Activated CD8-positive, alpha-beta memory T cell treated with anti-CD3 and anti-CD28 coated beads, Interleukin-2, amount 50 U/mL, for 48 hours (primary cell): ENCODE data around the gene FANCC.
"Not testable (repeated sequence)": the region's sequence is repeated elsewhere in the genome, so short reads cannot be mapped to it uniquely, and the experiment has no call there.

Source experiments
- DNase-seq: peaks from one replicate; pipeline ENCODE4 v3.0.0-alpha.2; 2020

The FANCC gene

GRCh38 chr9:95277509-95277908 lies 40.0 kb downstream of the FANCC start:
- DNase-seq = no peak

DNA sequence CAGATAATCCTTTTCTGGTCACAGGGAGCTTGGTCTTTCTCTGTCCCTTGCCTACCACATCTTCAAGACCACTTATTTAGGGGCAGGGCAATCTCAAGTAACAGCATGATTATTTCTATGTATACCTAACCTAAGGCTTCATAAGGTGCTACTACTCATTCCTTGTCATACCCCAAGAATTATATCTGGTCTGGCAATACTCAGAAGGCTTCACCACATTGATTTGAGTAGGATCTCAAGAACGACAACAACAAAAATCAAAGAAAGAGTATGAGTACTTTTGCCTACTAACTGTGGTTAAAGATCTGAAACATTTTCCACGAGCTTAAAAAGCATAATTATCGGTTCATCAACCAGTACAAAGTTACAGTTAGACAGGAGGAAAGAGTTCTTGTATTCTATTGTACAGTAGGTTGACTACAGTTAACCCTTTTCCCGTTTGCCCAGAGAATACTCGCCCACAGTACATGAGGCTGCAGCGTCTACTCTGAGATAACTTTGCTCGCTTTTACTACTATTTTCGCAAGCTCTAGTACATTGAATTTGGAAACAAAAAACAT lies 41.0 kb downstream of the FANCC start:
- no peak for DNase-seq

GRCh38 chr9:95274160-95274559 lies 43.3 kb downstream of the FANCC start:
- DNase-seq = not testable (repeated sequence)

GRCh38 chr9:95273369-95274022 lies 44.0 kb downstream of the FANCC start:
- DNase-seq = no peak

DNA sequence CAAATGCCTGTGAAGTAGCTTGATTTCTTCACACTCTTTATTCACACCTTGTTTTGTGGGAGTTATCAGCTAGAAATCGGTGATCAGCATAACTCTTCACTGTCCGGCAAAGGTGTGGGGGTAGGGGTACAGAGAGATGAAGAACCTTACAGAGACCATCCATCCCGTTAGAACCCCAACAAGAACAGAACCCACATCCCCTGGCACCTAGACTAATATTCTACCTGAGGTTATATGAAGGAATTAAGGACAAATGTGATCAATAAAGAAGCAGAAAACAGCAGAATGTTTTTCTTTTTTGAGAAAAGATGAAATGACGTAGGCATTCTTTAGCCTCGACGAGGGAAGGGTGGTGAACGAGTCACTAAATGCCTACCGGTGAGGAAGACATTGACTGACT lies 44.7 kb downstream of the FANCC start:
- no peak for DNase-seq

GRCh38 chr9:95270790-95271189 lies 46.7 kb downstream of the FANCC start:
- no peak for DNase-seq

- not testable (repeated sequence) for DNase-seq
Measured at GRCh38 chr9:95269803-95270773, 47.4 kb downstream of the FANCC start.

- no peak for DNase-seq
Measured at GRCh38 chr9:95268681-95269080, 48.8 kb downstream of the FANCC start.

DNA sequence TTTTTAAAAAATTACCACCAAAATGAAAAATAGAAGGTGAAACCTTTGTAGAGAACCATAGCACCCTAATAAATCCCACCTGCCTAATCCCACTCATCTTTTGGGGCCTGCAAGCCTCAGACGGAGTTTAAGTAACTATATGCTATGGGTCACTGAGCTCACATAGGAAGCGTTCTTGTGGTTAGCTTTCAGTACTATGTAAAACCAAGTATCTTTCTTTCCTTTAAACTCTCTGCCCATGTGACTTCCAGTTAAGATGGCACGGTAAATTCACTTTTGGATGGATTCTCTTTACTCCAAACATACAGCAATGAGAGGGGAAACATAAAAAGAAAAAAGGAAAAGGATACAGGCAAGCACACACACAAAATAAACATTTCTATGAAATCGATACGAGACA lies 50.9 kb downstream of the FANCC start:
- DNase-seq = no peak

- DNase-seq = no peak
Measured at GRCh38 chr9:95265960-95266359, 51.5 kb downstream of the FANCC start.

DNA sequence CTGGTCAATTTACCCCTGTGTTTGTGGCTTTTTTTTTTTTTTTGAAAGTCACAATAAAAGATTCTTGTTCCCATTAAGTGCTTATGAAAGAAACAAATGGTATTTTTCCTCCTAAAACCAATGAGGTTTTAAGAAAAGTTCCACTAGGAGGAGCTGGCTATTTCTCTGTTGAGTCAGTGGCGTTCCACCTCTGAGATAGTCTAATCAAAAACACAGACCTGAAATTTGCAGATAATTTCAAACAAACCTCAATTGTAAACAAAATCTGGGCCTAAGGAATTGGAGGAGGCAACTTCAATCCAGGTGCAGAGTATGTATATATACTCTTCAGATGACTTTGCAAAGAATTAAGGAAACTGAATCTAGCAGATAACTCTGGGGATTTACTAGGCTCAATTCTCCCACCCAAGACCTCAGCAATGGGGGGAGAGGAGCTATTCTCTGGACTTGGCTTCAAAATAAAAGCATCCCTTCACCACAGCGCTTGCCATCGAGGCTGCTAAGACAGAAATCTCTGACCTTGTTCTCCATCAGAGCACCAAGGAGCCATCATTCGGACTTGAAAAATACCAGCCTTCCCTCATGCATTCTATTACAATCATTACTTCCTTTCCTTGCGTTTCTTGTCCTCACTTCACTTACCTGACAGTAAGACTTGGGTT lies 52.4 kb downstream of the FANCC start:
- DNase-seq = no peak

GRCh38 chr9:95261890-95262289 lies 55.6 kb downstream of the FANCC start:
- no peak for DNase-seq

DNA sequence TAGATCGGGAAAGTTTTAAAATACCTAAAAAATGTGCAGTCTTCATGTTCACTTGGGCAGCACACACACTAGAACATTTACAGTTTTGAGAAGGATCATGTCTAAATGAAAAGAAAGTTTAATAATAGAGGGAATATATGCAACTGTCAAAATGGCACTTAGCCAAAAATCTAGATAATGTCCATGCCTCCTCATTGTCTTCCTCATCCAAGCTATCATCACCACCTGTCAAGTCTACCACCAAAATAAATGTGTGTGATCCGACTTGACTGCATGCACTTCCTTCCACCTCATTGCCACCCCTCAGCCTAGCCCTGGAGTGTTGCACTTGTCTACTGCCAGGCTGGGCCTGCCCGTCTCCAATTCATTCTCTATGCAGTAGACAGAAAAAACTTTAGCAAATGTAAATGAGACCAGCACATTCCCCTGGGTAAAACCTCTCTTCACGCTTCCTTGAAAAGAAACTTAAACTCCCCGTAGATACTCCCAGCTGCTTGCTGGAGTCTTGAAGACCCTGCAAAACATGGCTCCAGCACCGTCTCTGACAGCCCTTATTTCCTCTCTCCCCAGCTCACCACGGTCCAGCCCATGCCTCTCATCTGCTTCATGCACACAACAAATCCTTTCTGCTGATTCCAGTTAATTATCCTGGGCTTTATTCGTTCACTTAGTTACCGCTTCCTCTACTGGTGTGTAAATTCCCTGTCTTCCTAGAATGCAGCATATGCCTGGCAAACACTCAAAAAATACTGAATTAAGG lies 66.9 kb downstream of the FANCC start:
- no peak for DNase-seq

- DNase-seq = no peak
Measured at GRCh38 chr9:95249986-95250385, 67.5 kb downstream of the FANCC start.

DNA sequence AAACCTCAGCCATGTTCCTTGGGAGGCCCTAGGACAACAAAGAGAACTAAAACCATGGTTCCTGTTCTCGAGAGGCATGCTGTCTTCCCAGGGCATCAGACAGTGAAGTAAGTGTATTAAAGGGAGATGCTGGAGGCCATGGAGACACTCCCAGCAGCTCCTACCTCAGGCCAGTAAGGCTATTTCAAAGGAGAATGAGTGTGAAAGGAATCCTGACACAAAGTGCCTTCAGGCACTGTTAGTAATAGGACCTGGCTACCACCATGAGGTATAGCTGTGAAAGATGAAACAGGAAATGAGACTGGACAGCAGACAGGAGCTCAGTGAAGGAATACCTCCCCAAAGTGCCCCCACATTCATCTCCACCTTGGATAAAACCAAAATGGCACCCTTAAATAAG lies 71.0 kb downstream of the FANCC start:
- DNase-seq = no peak

DNA sequence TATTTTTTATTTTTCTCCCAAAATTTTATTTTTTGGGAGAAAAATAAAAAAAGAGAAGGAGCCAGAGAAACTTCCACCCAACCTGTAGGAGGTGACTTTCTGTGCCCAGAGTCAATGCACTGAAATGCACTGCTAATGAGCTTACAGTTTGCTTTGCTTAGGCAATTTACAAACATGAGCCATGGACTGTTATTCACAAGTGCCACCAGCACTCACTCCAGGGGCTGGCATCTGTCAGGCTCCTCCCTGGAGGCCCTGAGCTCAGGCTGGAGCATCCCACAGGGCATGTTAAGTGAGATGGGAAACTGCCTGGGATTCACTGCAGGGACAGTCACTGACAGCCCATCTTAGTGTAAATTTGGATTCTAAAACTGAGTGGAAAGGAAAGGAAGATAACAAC lies 74.9 kb downstream of the FANCC start:
- no peak for DNase-seq

DNA sequence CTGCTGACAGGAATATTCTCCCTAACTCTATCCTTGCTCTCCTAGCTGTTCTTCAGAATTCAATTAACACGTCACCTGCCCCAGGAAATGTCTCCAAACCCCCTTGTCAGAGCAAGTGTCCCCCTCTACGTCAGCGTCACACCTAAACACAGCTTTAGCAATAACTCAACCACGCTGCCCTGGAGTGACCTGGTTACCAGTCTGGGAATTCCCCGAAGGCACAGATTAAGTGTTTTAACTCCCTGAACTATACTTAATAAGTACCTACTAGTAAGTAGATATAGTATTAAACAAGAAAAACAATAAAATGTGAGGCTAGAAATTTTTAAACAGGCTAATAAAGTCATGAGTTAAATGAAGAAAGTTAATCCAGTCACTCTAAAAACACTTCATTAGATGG lies 78.4 kb downstream of the FANCC start:
- DNase-seq = no peak

- DNase-seq = no peak
Measured at GRCh38 chr9:95237336-95237735, 80.2 kb downstream of the FANCC start.

GRCh38 chr9:95230046-95230445 lies 87.5 kb downstream of the FANCC start:
- no peak for DNase-seq

GRCh38 chr9:95229230-95229915 lies 88.1 kb downstream of the FANCC start:
- no peak for DNase-seq

GRCh38 chr9:95226921-95227320 lies 90.6 kb downstream of the FANCC start:
- DNase-seq = no peak

- DNase-seq = no peak
Measured at GRCh38 chr9:95225726-95226106, 91.8 kb downstream of the FANCC start.
